Colonic mucosa (tissue), 4 donors: ENCODE results near the gene SLC25A45. TPM values are rescaled to one million over a fixed set of nuclear protein-coding genes. Genes with fewer than 3 reads are reported as not detected.

Experiments used
- DNase-seq: peaks from one replicate; pipeline ENCODE4 v3.0.0-alpha.2; 2020
- H3K27ac ChIP-seq: fragments of 200-600 bp; one replicate; pipeline ENCODE4 v1.8.0; 2021
- H3K27me3 ChIP-seq: fragments of 200-600 bp; one replicate; pipeline ENCODE4 v1.8.0; 2021
- H3K36me3 ChIP-seq: fragments of 200-600 bp; one replicate; pipeline ENCODE4 v1.8.0; 2021
- H3K4me1 ChIP-seq: fragments of 200-600 bp; one replicate; pipeline ENCODE4 v1.8.0; 2021; ENCODE audit warnings: mild to moderate bottlenecking
- H3K4me3 ChIP-seq: fragments of 200-600 bp; one replicate; pipeline ENCODE4 v1.8.0; 2021
- H3K9ac ChIP-seq, 2 donors: one replicate each; pipeline ENCODE4 v1.7.0; 2013; ENCODE audit warnings: control low read depth in 2 of 2, low read depth in 2 of 2, low read length in 2 of 2
- H3K9me3 ChIP-seq: fragments of 200-600 bp; one replicate; pipeline ENCODE4 v1.8.0; 2021
- CTCF ChIP-seq: fragments of 200-600 bp; IDR thresholded peaks from one replicate; pipeline ENCODE4 v1.8.0; 2022; ENCODE audit warnings: antibody characterized with exemption, mild to moderate bottlenecking
- intact Hi-C: fragments of 100-400 bp; cut with DNase I; formaldehyde crosslinking; loops from one replicate; pipeline ENCODE4 v1.14.1; 2022
- total RNA-seq, 2 donors: library from RNA; stranded (reverse); fragmentation: NEBNext Ultra II Directional in 1 of 2; extraction: Animal tissue kit (Norgen Biotek cat#: 25700) in 1 of 2; gene quantifications; one replicate each; pipeline ENCODE4 v1.2.1, GENCODE V29; 2021
- donor health status: healthy.
- donor health status: DM: no; HTN: no; CAD: no.
- donor health status: DM: no; HTN: no; CAD: no.

SLC25A45 gene
- total RNA-seq, 2 donors from 2014 or later = 4.4 to 6.9 TPM

- no peaks in the 10 kb centered on the region for H3K4me1 ChIP-seq
- H3K9ac ChIP-seq = peak overlapping the region; percentile 100
- no peaks in the 10 kb centered on the region for H3K36me3 ChIP-seq
- intact Hi-C loops = no loop called here
- no peaks in the 10 kb centered on the region for H3K9me3 ChIP-seq
- TF ChIP-seq CTCF = no peak
- DNase-seq = no peak
- peak overlapping the region; percentile 72 for H3K4me3 ChIP-seq
- H3K27ac ChIP-seq = peak overlapping the region; percentile 100
- H3K27me3 ChIP-seq = no peaks in the 10 kb centered on the region
Measured at GRCh38 chr11:65425971-65426838, 43.8 kb upstream of the SLC25A45 start.

- no peak for TF ChIP-seq CTCF
- H3K4me1 ChIP-seq = no peaks in the 10 kb centered on the region
- H3K27ac ChIP-seq = peak overlapping the region; percentile 100
- no peaks in the 10 kb centered on the region for H3K36me3 ChIP-seq
- intact Hi-C loops = no loop called here
- H3K9me3 ChIP-seq = no peaks in the 10 kb centered on the region
- DNase-seq = peak; percentile 73
- peak overlapping the region; percentile 72 for H3K4me3 ChIP-seq
- no peaks in the 10 kb centered on the region for H3K27me3 ChIP-seq
- H3K9ac ChIP-seq = peak overlapping the region; percentile 100
Measured at GRCh38 chr11:65425105-65425970, 42.9 kb upstream of the SLC25A45 start.

- Histone ChIP-seq H3K4me3 (peak overlapping the region; percentile 72), H3K27ac (peak overlapping the region; percentile 100), H3K27me3 (no peaks in the 10 kb centered on the region), H3K9me3 (no peaks in the 10 kb centered on the region), H3K36me3 (no peaks in the 10 kb centered on the region), H3K4me1 (peaks cover under 1% of the 10 kb centered on the region), H3K9ac (peak overlapping the region; percentile 100)
- intact Hi-C loops = no loop called here
- peak; percentile 70 for DNase-seq
- TF ChIP-seq CTCF = no peak
Measured at GRCh38 chr11:65424205-65425104, 42.0 kb upstream of the SLC25A45 start.

- DNase-seq = peak; percentile 51
- Histone ChIP-seq H3K9ac (peak overlapping the region; percentile 100), H3K9me3 (no peaks in the 10 kb centered on the region), H3K27me3 (no peaks in the 10 kb centered on the region), H3K4me1 (peaks cover 5% of the 10 kb centered on the region), H3K27ac (peak overlapping the region; percentile 100), H3K36me3 (no peaks in the 10 kb centered on the region), H3K4me3 (peak overlapping the region; percentile 72)
- TF ChIP-seq CTCF = no peak
- intact Hi-C loops = loop anchor here (2.0 kb wide), 1 partner anchor 81 kb away; no protein-coding TSS in a partner anchor
Measured at GRCh38 chr11:65423516-65424204, 41.2 kb upstream of the SLC25A45 start.
